Erythroblast (primary cell): ENCODE results near the gene ZNF772.

Experiments used
- GATA1 ChIP-seq: IDR thresholded peaks from 2 replicates; pipeline ENCODE4 v1.6.1; 2011; ENCODE audit warnings: low read depth, mild to moderate bottlenecking, control low read depth, low read length, moderate library complexity
- POLR2A ChIP-seq: IDR thresholded peaks from 2 replicates; pipeline ENCODE4 v1.6.1; 2011; ENCODE audit warnings: mild to moderate bottlenecking, low read length

DNA sequence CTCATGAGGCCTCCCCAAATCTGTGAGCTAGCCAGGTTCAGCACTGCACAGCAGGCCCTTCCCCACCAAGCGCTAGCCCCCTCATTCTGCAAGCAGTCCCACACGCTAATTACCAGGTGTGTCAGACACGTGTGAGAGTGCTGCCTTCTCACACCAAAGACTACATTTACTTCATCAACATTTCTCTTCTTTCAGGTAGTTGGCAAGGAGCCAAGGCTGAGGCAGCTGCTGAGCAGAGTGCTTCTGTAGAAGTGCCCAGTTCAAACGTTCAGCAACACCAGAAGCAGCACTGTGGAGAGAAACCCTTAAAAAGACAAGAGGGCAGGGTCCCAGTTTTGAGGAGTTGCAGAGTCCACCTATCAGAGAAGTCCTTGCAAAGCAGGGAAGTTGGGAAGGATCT lies 28.8 kb upstream of the ZNF772 start:
- TF ChIP-seq POLR2A (no peak), GATA1 (no peak)
